BJ (cell line): ENCODE results near the gene ATP5F1E. TPM values are rescaled to one million over a fixed set of nuclear protein-coding genes. Genes with fewer than 3 reads are reported as not detected.

Experiments
- CTCF ChIA-PET: fragments of 350-600 bp; formaldehyde crosslinking; extraction: SDS; loops from one replicate; lab custom pipeline; 2021; ENCODE audit warnings: antibody characterized with exemption, inconsistent platforms; lab: Yijun Ruan, JAX
- POLR2A ChIA-PET: fragments of 300-600 bp; sonication (Branson Sonifier 250); formaldehyde crosslinking; extraction: SDS; loops from one replicate; lab custom pipeline; 2021; ENCODE audit warnings: antibody characterized with exemption; lab: Charles Lee
- DNase-seq: peaks from one replicate; pipeline ENCODE4 v3.0.0-alpha.2; 2011; ENCODE audit warnings: low read depth
- H3K27me3 ChIP-seq: 2 replicates; pipeline ENCODE4 v1.6.0; 2011; ENCODE audit warnings: low read length; ENCODE audit not compliant: control insufficient read depth, insufficient read depth
- H3K36me3 ChIP-seq: 2 replicates; pipeline ENCODE4 v1.5.1; 2011; ENCODE audit warnings: low read length; ENCODE audit not compliant: control insufficient read depth, insufficient read depth
- H3K4me3 ChIP-seq: 2 replicates; pipeline ENCODE4 v1.5.1; 2011; ENCODE audit warnings: low read depth, mild to moderate bottlenecking, control low read depth, low read length
- CTCF ChIP-seq: IDR thresholded peaks from 2 replicates; pipeline ENCODE4 v1.5.1; 2011; ENCODE audit warnings: low read depth, mild to moderate bottlenecking, control low read depth, inconsistent platforms, low read length, moderate library complexity; ENCODE audit not compliant: insufficient read depth
- polyA minus RNA-seq: library from RNA; depleted of rRNA, polyadenylated mRNA; stranded (reverse); fragments of >200 nt; gene quantifications from 2 replicates; pipeline ENCODE4 v1.2.3, GENCODE V29; 2011; rRNA and poly(A)+ RNA removed
- polyA plus RNA-seq: library from polyadenylated mRNA; depleted of rRNA; stranded (reverse); fragments of >200 nt; gene quantifications from 2 replicates; pipeline ENCODE4 v1.2.3, GENCODE V29; 2011; rRNA removed

ATP5F1E gene
- 54.5 and 75.1 TPM in 2 replicates for polyA plus RNA-seq
- polyA minus RNA-seq, result 6.8 and 9.9 TPM in 2 replicates

GRCh38 chr20:59032023-59032712, at the start of gene ATP5F1E:
TSS of gene ATP5F1E (minus strand) at chr20:59032335. CDS start at chr20:59032251, 84 bp downstream.
- CTCF ChIA-PET, result interaction anchor here (0.6 to 1.5 kb wide), 6 partner anchors 9 to 721 kb away, joined by 3 to 6 read pairs (median 4); no protein-coding TSS in a partner anchor
- Histone ChIP-seq H3K36me3 (peaks cover 7% of the 10 kb centered on the region), H3K27me3 (no peaks in the 10 kb centered on the region), H3K4me3 (peak within 1 kb of the TSS; percentile 75)
- POLR2A ChIA-PET, result no interaction called here
- TF ChIP-seq CTCF, result no peak
- peak; percentile 68 for DNase-seq

GRCh38 chr20:59081036-59081435, 48.9 kb upstream of the ATP5F1E start:
- CTCF ChIA-PET, result interaction anchor here (1.0 kb wide), 1 partner anchor 8 kb away, joined by 3 read pairs; no protein-coding TSS in a partner anchor
- H3K4me3 ChIP-seq, result no peak overlapping the region
- POLR2A ChIA-PET, result no interaction called here
- H3K36me3 ChIP-seq, result no peaks in the 10 kb centered on the region
- DNase-seq, result no peak
- TF ChIP-seq CTCF, result no peak
- no peaks in the 10 kb centered on the region for H3K27me3 ChIP-seq

DNA sequence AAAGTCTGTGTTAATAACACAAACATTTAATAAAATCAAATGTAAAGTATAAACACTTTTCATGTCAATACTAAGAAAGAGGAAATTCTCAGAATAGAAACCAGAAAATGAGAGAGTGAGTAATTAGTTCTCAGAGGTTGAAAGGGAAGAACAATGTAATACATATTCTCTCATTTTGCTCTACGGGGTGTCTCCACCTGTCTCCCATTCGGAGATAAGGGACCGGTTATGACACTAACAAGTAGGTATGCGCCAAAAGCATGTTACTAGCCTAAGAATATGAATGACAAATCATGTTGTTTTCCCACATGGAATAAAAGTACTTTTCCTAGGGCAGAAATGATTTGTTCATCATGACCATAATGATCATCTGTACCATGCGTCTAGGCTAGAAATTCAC, 46.1 kb upstream of the ATP5F1E start:
- CTCF ChIA-PET, result no interaction called here
- DNase-seq, result no peak
- POLR2A ChIA-PET, result no interaction called here
- H3K27me3 ChIP-seq, result 0 out of 2 replicates have a peak, but pooled peaks cover 4% of the 10 kb centered on the region
- no peaks in the 10 kb centered on the region for H3K36me3 ChIP-seq
- no peak for TF ChIP-seq CTCF
- H3K4me3 ChIP-seq, result no peak overlapping the region

DNA sequence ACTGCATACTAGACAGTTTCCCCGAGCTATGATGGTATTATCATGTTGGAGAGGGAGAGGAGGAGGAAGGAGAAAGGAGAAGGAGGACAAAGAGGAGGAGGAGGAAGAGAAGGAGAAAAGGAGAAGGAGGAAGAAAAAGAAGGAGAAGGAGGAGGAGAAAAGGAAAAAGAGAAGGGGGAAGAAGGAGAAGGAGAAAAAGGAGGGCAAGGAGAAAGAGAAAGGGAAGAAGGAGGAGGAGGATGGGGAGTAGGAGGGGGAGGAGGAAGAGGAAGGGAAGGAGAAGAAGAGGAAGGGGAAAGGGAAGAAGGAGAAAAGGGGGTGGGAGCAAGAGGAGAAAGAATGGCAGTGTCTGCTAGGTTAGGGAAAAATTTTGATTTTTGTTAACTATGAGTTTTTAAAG, 45.6 kb upstream of the ATP5F1E start:
- no peak for TF ChIP-seq CTCF
- Histone ChIP-seq H3K4me3 (no peak overlapping the region), H3K36me3 (no peaks in the 10 kb centered on the region), H3K27me3 (0 out of 2 replicates have a peak, but pooled peaks cover 4% of the 10 kb centered on the region)
- no peak for DNase-seq
- POLR2A ChIA-PET, result no interaction called here
- CTCF ChIA-PET, result no interaction called here

DNA sequence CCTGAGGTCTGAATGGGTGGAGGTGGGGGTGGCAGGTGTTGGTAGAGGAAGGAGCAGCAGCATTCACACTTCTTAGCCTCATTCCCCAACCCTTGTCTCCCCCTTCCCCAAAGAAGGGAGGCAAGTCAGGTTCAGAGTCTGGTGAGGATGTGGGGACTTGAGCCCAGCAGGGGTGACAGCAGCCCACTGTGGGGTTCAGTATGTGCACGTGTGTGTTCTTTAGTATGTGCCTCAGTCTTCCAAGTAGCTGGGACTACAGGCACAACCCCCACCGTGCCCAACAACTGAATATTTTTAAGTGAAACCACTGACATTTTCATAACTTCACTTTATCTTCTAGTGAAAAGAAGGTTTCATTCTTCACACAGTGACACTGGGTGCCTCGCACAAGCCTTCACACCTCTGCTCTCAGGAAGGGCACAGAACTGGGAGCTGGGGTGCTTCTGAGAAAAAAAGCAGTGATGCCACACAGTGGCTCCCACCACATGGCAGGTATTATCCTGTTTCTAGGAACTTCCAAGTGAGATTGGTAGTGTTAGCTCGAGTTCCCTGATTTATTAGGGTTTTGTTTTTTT, 43.9 kb upstream of the ATP5F1E start:
- CTCF ChIA-PET, result interaction anchor here (0.5 to 1.9 kb wide), 2 partner anchors 12 to 328 kb away, joined by 3 to 7 read pairs; no protein-coding TSS in a partner anchor

More for the DNA sequence above, 43.9 kb upstream of the ATP5F1E start:
- POLR2A ChIA-PET, result no interaction called here
- Histone ChIP-seq H3K4me3 (no peak overlapping the region), H3K27me3 (0 out of 2 replicates have a peak, but pooled peaks cover 4% of the 10 kb centered on the region), H3K36me3 (no peaks in the 10 kb centered on the region)
- no peak for TF ChIP-seq CTCF
- DNase-seq, result no peak
